HG03354 (cell line): ENCODE results near the gene GRID1.

Source experiments
- ATAC-seq: cut with Tn5 transposase; IDR thresholded peaks from one replicate; pipeline ENCODE4 v1.9.1; 2021; ENCODE audit warnings: mild to moderate bottlenecking; ENCODE audit not compliant: unreplicated experiment, poor library complexity, severe bottlenecking

GRID1 gene

GRCh38 chr10:86068231-86069054 lies 298.2 kb downstream of the GRID1 start:
- ATAC-seq: no peak

- ATAC-seq: no peak
Measured at GRCh38 chr10:86067436-86068050, 299.1 kb downstream of the GRID1 start.

GRCh38 chr10:86066696-86067095 lies 299.9 kb downstream of the GRID1 start:
- no peak for ATAC-seq

- ATAC-seq: no peak
Measured at GRCh38 chr10:86065711-86066251, 300.8 kb downstream of the GRID1 start.

- ATAC-seq: no peak
Measured at GRCh38 chr10:86064931-86065662, 301.5 kb downstream of the GRID1 start.

- no peak for ATAC-seq
Measured at GRCh38 chr10:86064219-86064618, 302.4 kb downstream of the GRID1 start.

GRCh38 chr10:86063341-86063740 lies 303.3 kb downstream of the GRID1 start:
- ATAC-seq: no peak

- no peak for ATAC-seq
Measured at GRCh38 chr10:86062647-86063145, 303.9 kb downstream of the GRID1 start.

- no peak for ATAC-seq
Measured at GRCh38 chr10:86062198-86062550, 304.4 kb downstream of the GRID1 start.

GRCh38 chr10:86061278-86062197 lies 305.1 kb downstream of the GRID1 start:
- no peak for ATAC-seq

- no peak for ATAC-seq
Measured at GRCh38 chr10:86060386-86061277, 306.0 kb downstream of the GRID1 start.

- no peak for ATAC-seq
Measured at GRCh38 chr10:86059892-86060291, 306.7 kb downstream of the GRID1 start.

- ATAC-seq: no peak
Measured at GRCh38 chr10:86058964-86059363, 307.6 kb downstream of the GRID1 start.

GRCh38 chr10:86057708-86058107 lies 308.9 kb downstream of the GRID1 start:
- ATAC-seq: no peak

- no peak for ATAC-seq
Measured at GRCh38 chr10:86056672-86057071, 309.9 kb downstream of the GRID1 start.

GRCh38 chr10:86055928-86056327 lies 310.7 kb downstream of the GRID1 start:
- ATAC-seq: no peak

- ATAC-seq: no peak
Measured at GRCh38 chr10:86053675-86054074, 312.9 kb downstream of the GRID1 start.

- no peak for ATAC-seq
Measured at GRCh38 chr10:86051586-86051985, 315.0 kb downstream of the GRID1 start.
